HG03342 (cell line): Measurements from ENCODE around the gene ARHGEF5.
"Not testable (repeated sequence)": the region's sequence is repeated elsewhere in the genome, so short reads cannot be mapped to it uniquely, and the experiment has no call there.

Experiments
- ATAC-seq: cut with Tn5 transposase; IDR thresholded peaks from one replicate; pipeline ENCODE4 v1.9.1; 2021; ENCODE audit warnings: mild to moderate bottlenecking, moderate library complexity; ENCODE audit not compliant: unreplicated experiment

Gene ARHGEF5

DNA sequence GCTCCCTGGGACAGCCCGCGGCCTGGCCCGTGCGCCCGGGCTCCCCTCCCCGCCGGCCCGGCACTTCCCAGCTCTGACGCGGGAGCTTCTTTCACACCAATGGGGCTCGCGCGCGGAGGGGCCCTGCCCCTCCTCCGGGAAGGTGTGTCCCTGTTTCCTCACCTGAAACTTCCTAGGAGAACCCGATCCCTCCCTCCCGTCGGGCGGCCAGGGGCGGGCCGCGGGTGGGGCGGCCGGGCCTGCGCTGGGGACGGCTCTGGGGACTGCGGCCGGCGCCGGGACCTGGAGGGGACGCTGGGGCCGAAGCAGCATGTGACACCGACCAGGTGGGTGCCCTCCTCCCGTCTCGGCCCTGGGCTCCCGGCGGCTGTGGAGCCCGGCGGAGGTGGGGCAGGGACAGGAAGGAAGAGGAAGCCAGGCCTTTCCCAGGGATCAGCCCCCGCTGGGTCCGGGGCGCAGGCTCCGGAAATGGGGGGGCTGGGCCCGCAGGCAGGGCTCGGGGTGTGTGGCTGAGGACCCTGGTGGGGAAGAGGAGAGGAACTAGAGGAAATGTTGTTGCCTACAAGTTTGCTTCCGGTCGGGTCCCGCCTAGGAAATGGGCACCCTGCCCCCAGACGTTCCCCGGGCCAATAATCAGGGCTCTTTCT, at the start of gene ARHGEF5:
Gene ARHGEF5, plus strand, starts transcription at position 227 of the 647 bp plus-strand sequence. CDS start 7,268 bp downstream, outside the sequence.
- ATAC-seq: peak; percentile 74

DNA sequence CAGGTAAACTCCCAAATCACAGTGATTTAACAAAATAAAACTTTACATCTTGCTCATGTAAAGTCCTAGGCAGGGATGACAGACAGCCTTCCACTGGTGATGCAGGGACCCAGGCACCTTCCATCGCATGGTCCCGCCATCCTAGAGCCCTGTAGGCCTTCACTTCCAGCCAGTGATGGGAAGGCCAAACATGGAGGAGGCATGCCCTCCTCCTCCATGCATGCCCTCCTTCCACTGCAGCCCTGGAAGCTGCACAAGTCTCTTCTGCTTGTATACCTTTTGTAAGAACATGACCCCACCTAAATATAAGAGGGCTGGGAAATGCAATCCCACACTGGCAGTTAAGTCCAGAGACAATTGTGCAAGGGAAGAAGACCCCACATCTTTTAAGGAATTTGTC, 45.5 kb upstream of the ARHGEF5 start:
- not testable (repeated sequence) for ATAC-seq

DNA sequence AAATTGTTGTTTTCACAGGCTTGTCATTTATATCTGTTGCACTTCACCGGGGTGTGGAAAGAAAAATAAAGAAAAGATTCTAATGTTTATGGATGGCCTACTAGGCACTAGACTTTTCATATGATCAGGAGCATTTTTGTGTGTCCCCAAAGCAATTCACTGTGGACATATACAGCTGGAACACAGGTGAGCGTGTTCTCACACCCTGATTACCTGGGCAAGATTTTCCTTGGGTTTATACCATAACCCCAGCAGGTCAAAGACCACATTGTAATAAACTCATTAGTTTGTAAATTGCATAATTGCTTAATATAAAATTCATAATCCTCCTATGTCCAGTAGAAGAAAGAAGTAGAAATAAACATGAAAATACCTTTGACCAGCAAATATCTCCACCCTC, 44.0 kb upstream of the ARHGEF5 start:
- ATAC-seq: not testable (repeated sequence)

DNA sequence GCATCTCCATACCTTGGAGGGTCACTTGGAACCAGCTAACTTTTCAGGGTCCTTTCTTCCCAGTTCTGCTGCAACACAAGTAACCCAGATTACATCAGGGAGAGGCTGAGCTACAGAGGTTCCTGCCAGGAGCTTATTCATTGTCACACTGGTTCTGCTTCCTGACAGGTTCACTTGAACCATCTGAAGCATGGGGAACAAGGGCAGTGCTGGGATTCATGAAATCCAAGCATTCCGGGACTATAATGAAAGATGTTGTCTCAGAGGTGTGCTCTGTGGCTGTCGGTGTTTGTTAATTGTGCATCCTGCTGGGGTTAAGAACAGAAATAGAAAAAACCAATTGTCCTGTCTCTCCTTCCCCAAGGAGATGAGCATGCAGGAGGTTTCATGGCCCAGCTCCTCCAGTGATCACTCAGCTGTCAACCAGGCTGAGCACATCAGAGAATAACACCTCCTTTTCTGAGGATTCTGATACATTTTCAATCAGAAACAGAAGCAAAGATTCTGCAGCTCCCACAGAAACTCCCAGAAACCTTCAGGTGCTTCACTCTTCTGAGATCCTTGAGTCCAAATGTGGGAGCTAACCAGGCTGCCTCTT, 43.2 kb upstream of the ARHGEF5 start, which contains the start of gene OR2A1:
Gene OR2A1, plus strand, starts transcription at position 548 of the 598 bp plus-strand sequence. CDS start 5,706 bp downstream, outside the sequence.
- ATAC-seq: not testable (repeated sequence)

DNA sequence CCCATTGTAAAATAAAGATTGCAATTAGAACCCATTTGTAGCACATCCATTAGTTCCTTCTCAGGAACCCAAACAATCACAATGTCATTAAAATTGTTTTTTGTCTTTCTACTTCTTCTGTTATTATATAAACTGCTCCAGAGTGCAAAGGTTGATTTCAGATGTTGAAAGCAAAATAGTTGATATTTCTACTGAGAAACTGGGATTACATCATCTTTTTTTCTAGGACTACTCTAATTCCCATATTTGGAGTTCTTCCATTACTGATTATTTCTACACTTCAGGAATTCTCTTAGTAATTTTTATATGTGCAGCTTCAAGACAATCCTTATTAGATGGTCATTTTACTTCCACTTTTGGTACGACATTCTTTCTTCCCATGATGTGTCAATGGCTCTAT, 37.7 kb upstream of the ARHGEF5 start:
- ATAC-seq: not testable (repeated sequence)

DNA sequence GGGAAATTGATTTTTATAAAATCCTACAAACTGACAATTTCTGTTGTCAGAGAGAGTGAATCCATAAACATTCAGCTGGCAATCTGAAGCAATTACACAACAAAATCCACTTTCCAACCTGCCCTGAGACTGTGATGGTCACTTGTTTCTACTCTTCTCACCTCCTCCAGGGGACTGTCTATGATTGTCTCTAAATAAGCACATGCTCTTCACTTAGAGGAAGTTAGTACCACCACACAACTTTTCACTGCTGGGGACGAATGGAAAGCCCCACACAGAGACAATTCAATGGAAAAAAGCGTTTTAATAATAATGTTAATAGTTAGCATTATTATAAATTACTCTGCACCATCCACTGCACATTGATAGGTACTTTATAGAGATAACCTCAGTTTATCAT, 35.7 kb upstream of the ARHGEF5 start:
- not testable (repeated sequence) for ATAC-seq

DNA sequence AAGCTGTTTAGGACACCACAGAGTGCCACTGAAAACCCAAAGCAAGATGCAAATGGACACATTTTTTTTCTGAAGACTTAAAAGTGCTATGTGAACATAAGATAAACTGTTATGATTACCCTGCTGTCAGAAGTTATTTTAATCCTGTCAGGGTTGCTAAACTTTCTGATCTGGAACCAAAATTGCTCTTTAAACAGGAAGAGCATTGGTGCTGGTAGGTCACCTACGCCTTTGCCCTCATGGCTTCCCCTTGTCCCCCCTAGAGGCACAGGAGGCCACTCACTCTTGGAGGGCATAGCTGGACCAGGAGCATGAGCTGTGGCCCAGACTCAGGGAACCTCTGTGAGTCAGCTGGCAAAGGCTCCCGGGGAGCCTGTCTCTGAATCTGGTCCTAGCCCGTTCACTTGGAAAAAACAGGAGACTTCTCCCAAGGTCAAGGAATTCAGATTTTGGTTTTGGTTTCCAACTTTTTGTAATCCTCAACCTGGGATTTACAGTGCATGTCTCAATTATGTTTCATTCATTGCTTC, 33.5 kb upstream of the ARHGEF5 start:
- ATAC-seq: not testable (repeated sequence)

DNA sequence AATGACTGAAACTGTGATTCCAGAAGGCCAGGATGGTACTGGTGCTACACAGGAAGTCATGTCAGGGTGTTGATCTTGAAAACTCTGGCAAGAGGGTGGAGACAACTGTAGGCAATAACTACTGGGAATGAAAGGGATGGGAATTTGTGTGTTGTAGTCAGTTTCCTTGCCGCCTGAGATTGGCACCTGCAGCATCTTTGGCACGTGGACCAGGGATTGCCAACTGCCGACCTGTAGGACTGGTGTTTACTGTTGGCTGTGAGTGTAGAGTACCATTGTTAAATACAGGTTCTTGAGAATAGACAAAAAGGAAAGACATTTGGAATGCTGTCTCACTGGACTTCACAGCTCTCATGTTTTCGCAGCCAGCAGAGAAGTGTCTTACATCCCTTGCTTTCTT, 31.8 kb upstream of the ARHGEF5 start:
- ATAC-seq: not testable (repeated sequence)

DNA sequence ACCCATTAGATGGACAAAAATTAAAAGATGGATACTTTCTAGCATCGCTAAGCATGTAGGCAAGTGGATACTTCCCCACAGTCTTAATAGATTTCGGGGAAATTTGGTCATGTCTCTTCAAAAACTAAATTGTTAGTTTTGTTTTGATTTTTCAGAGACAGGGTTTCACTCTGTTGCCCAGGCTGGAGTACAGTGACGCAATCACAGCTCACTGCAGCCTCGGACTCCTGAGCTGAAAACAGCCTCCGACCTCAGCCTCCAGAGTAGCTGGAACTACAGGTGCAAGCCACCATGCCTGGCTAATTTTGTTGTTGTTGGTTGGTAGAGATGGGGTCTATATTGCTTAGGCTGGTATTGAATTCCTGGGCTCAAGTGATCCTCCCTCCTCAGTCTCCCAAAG, 29.3 kb upstream of the ARHGEF5 start:
- ATAC-seq: not testable (repeated sequence)

DNA sequence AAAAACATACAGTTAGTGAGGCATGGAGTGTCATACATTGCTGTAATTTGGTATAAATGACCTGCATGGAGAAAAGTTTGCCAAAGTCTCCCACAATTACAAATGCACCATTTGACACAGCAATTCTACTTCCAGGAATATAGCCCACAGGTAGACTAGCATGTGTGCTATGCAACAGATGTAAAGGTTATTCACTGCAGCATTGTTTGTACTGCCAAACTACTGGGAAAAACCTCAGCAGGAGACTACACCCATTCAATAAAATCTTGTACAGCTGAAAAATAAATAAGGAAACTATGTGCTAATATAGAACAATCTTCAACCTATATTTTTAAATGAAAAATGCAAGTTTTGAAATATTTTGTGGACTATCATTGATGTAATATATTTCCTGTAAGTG, 25.2 kb upstream of the ARHGEF5 start:
- not testable (repeated sequence) for ATAC-seq

DNA sequence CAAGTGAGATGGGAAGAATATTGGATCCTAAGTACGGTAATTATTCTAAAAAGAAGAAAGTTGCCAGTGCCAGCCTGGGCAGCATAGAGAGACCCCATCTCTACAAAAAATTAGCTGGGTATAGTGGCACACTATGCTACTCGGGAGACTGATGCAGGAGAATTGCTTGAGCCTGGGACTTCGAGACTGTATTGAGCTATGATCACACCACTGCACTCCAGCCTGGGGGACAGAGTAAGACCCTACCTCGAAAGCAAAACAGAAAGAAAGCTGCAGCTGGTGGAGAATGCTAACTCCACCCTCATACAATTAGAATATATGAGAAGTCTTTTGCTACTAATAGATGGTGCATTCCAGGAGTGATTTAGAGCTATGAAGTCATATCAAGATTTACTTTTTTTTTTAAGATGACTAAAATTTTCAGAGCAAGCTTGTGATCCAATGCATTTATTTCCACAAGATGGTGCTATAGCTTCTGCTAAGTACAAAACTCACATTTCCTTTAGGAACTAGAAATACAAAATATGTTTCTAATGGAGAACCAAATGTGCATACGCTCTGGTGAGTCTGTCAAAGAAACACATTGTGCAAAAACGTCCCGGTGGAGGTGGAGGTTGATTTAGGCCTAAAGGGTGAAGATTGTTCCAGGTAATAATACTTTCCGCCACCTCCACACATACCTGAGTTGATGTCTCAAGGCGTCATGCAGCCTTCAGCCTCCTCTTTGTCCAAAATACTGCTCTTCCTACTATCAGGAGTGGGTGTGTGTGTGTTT, 23.8 kb upstream of the ARHGEF5 start:
- ATAC-seq: not testable (repeated sequence)

DNA sequence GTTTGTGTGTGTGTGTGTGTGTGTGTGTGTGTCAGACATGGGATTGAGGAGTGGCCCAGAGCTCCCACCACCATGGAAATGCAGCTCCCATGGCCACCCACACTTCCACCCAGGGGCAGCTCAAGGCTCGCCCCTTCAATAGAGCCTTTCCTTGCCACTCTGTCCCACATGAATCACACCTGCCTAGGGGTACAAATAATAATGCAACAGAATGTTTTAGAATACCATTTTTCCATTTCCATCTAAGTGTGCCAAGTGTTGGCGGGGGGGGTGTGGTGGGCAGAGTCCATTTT, 23.3 kb upstream of the ARHGEF5 start:
- not testable (repeated sequence) for ATAC-seq

DNA sequence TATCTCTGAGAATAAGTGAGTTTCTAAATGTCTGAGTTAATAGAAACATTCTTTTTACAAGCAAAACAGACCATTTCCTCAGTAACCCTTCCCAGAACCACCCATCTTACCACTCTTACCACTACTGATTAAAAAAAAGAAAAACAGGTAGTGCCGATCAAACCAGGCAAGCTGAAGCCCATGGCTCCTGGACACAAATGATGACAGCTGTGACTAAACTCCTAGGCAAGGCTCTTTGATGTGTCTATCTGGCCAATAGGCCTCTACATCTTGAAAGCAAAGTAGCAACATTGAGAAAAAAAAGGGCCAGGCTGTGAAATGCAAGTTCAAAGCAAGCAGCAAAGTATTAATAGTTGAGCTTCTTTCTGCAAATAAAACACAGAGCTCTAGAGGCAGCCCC, 6.6 kb upstream of the ARHGEF5 start:
- not testable (repeated sequence) for ATAC-seq

DNA sequence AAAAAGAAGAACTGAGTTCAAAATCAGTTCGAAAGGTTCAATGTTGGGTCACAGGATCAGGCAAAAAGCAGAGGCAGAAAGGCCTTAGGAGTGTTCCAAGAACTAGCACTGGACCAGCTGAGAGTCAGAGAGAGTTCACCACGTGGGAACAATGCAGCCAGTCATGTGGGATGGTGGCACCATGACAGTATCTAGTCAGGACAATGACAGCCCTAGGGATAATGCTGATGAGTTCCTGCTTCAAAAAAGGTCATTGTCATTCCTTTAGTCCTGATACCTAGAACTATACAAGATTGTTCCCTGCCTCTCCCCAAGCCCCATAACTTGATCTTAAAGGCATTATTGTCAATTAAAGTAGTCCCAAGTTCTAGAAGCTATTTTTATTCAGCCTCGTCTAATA, 3.5 kb upstream of the ARHGEF5 start:
- ATAC-seq: not testable (repeated sequence)

DNA sequence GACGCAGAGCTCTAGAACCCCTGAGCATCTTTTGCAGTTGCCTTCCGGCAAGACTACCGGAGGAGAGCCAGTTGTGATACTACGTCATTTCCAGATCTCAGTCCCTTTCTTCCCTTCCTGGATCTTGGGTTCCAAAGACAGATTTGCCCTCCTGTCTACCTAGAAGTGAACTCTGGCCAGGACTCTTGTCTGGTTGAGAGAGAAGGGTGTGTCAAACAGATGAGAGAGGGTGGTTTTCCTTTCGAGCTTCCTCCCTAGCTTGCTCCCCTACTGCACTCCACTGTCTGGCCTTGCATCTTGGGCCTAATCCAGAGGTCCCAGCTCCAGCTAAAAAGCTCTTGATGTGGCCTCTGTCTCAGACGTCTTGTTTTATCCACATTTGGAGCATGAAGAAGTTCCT, 983 bp downstream of the ARHGEF5 start:
- ATAC-seq: not testable (repeated sequence)

DNA sequence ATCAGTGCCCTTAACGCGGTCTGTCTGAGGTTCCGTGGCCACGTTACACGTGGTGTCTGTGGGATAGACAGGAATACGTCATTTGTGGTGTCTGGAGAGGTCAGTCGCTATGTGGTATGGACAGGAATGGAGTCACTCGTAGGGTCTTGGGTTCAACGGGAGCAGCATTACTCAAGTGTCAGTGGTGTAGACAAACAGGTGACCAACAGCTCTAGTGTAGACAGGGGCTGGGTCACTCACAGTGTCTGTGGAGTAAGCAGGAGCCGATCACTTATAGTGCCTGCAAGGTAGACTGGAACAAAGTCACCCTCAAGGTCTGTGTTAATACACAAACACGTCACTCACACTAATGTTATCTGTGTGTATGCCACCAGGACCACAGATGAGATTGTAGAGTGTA, 1.7 kb downstream of the ARHGEF5 start:
- ATAC-seq: not testable (repeated sequence)

DNA sequence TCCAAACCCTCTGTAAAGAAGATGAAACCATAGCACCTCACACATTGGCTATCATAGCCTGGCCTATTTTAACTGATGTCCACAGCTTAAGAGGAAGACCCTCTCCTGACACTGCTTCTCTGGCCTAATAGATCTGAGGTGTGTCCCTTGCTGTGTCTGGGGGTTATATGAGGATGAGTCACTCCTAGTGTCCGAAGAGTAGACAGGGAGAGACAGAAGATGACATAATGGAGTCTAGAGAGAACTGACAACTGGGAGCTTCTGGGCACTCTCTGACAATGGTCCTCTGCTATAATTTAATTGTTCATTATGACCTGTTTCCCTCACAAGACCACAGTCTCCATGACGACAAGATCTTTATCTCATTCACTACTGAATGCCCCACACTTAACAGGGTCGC, 6.9 kb downstream of the ARHGEF5 start:
- ATAC-seq: not testable (repeated sequence)

DNA sequence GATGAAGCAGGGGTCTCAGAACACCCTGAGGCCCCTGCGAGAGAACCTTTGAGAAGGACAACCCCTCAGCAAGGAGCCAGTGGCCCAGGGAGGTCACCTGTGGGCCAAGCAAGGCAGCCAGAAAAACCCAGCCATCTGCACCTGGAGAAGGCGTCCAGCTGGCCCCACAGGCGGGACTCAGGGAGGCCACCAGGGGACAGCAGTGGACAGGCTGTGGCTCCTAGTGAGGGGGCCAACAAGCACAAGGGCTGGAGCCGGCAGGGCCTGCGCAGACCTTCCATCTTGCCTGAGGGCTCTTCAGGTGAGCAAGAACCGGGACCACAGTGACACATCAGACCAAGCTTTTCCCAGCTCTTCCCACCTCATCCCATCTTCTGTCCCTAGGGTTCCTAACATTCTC, 10.3 kb downstream of the ARHGEF5 start:
- ATAC-seq: not testable (repeated sequence)

DNA sequence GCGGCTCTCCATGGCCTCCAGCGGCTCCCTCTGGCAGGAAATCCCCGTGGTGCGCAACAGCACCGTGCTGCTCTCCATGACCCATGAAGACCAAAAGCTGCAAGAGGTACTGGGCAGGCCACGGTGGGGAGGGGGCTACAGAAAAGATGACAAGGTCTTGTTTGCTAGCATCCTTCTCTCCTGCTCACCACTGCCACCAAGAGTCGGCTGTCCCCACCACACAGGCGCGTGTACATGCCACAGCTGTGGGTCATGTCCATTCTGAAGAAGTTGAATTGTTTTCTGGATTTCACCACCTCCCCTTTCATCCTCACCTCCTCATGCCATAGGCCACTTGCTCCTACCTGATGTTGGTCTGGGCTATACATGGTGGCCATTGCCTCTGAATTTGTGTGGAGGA, 12.0 kb downstream of the ARHGEF5 start:
- not testable (repeated sequence) for ATAC-seq

DNA sequence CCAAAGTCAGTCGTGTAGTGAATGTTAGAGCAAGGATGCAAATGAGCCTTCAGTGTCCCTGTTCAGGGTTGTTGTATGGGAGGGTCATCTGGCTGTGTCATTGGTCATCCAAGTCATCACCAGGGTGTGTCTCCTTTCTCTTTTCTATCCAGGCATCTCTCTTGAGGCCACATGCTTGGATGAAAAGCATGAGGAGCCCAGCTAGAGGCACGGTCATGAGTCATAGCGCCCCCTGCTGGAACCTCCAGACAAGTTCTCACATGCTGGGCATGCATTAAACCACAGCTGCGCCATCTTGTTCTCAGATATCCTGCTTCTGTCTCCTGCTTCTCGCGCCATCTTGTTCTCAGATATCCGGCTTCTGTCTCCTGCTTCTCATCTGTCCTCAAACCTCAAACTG, 14.0 kb downstream of the ARHGEF5 start:
- not testable (repeated sequence) for ATAC-seq

DNA sequence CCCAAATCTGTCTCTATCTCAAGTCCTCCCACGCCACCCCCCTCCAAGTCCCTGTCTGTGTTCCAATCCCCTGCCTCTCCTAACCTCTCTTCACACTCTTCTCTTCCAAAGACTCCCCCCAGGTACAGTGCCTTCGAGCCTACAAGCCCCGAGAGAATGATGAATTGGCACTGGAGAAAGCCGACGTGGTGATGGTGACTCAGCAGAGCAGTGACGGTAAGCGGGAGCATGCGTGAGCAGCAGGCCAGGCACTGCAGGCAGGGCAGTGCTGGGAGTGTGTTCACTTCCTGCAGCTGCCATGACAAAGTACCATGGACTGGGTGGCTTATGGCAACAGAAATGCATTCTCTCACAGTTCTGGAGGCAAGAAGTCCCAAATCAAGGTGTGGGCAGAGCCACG, 23.4 kb downstream of the ARHGEF5 start:
- ATAC-seq: no peak
